Endometrial microvascular endothelial cells (primary cell): ENCODE results near the gene RTN3. TPM values are rescaled to one million over a fixed set of nuclear protein-coding genes. Genes with fewer than 3 reads are reported as not detected.
"Not testable (repeated sequence)": the region's sequence is repeated elsewhere in the genome, so short reads cannot be mapped to it uniquely, and the experiment has no call there.

Experiments
- in situ Hi-C: cut with HindIII; loops from 2 replicates; pipeline ENCODE4 v1.10.0; 2017; ENCODE audit warnings: low sequenced_read_pairs, low pct_unique_long_range_greater_than_20kb; ENCODE audit errors: inconsistent ontology term
- total RNA-seq: library from RNA; depleted of rRNA; stranded (reverse); fragments of >200 nt; gene quantifications from one replicate; pipeline ENCODE4 v1.2.3, GENCODE V29; 2015; ENCODE audit errors: inconsistent ontology term

The RTN3 gene, protein sequence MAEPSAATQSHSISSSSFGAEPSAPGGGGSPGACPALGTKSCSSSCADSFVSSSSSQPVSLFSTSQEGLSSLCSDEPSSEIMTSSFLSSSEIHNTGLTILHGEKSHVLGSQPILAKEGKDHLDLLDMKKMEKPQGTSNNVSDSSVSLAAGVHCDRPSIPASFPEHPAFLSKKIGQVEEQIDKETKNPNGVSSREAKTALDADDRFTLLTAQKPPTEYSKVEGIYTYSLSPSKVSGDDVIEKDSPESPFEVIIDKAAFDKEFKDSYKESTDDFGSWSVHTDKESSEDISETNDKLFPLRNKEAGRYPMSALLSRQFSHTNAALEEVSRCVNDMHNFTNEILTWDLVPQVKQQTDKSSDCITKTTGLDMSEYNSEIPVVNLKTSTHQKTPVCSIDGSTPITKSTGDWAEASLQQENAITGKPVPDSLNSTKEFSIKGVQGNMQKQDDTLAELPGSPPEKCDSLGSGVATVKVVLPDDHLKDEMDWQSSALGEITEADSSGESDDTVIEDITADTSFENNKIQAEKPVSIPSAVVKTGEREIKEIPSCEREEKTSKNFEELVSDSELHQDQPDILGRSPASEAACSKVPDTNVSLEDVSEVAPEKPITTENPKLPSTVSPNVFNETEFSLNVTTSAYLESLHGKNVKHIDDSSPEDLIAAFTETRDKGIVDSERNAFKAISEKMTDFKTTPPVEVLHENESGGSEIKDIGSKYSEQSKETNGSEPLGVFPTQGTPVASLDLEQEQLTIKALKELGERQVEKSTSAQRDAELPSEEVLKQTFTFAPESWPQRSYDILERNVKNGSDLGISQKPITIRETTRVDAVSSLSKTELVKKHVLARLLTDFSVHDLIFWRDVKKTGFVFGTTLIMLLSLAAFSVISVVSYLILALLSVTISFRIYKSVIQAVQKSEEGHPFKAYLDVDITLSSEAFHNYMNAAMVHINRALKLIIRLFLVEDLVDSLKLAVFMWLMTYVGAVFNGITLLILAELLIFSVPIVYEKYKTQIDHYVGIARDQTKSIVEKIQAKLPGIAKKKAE
- 97.7 TPM for total RNA-seq

DNA sequence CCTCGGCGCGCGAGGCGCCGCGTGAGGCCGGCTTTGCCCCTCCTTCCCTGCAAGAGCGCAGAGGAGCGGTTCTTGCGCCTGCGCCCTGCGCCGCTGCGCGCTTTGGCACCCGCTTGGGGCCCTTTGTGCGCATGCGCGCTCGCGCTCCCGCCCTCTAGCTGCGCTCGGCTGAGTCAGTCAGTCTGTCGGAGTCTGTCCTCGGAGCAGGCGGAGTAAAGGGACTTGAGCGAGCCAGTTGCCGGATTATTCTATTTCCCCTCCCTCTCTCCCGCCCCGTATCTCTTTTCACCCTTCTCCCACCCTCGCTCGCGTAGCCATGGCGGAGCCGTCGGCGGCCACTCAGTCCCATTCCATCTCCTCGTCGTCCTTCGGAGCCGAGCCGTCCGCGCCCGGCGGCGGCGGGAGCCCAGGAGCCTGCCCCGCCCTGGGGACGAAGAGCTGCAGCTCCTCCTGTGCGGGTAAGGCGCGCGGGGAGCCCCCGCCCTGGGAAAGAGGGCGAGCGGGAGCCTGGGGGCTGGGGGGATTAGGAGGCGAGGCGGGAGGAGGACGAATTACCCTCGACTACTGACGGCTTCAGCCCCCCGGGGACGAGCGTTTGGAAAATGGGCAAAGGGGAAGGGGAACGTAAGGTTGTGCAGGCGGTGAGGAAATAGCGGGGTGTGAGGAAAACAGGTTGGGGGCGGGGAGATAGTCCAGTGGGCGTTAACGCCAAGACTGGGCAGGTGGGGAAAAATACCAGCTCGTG, at the start of gene RTN3:
RTN3 (plus strand) TSS at position 180 of the 745 bp plus-strand sequence; CDS start at position 317, 137 bp downstream.
- in situ Hi-C loops: no loop called here

DNA sequence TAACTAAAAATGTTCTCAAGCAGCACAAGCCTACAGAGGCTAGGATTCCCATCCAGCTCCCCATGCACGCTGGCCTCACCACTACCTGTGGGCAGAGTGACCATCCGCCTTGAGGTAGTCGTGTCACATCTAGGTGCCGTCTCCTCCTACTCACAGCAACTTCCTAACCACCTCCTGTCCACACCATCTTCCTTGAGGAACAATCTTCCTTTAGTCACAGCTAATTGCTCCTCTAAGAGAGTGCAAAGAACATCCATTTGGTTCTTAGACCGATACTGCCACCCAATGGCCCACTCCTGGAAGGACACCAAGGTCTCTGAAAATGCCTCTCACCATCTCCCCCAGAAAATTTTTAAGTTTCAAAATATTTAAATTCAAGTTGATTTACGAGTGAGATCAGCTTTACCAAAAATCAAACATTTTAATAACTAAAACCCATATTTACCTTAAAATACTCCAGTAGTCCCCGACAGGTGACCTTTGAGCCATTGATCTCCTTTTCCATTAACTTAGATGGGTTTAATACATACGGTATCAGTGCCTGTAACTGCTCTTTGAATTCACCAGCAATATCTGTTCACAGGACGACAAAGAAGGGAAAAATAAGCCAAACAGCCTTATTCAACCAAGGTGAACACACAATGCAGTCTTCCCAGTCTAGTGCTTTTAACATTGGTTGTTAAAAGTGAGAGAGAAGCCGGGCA, 45.4 kb upstream of the RTN3 start:
- in situ Hi-C loops: no loop called here

DNA sequence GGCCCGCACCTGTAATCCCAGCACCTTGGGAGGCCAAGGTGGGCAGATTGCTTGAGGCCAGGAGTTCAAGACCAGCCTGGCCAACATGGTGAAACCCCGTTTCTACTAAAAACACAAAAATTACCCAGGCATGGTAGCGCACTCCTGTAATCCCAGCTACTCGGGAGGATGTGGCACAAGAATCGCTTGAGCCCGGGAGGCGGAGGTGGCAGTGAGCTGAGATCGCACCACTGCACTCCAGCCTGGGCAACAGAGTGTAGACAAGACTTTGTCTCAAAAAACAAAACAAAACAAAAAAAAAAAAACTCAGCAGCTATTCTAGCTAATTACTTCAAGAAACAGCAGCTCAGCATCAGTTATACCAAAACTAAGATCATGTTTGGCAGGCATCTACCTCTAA, 42.9 kb upstream of the RTN3 start:
- in situ Hi-C loops: not testable (repeated sequence)

DNA sequence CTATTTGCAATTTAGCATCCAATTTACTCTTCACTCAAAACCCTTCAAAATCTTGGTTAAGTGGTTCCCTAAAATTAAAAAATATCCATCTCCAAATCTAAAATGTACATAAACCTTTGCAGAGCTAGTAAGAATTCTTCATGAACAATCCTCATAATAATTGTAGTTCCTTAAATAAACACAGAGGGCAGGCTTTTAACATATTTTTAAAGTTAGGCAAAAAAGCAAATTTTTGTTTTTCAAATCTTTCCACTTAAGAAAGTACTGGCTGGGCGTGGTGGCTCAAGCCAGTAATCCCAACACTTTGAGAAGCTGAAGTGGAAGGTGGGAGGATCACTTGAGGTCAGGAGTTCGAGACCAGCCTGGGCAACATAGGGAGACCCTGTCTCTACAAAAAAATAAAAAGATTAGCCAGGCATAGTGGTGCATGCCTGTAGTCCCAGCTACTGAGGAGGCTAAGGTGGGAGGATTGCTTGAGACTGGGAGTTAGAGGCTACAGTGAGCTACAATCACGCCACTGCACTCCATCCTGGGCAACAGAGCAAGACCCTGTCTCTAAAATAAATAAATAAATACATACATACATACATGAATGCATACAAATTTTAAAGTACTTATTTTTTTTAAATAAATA, 42.0 kb upstream of the RTN3 start:
- in situ Hi-C loops: no loop called here

DNA sequence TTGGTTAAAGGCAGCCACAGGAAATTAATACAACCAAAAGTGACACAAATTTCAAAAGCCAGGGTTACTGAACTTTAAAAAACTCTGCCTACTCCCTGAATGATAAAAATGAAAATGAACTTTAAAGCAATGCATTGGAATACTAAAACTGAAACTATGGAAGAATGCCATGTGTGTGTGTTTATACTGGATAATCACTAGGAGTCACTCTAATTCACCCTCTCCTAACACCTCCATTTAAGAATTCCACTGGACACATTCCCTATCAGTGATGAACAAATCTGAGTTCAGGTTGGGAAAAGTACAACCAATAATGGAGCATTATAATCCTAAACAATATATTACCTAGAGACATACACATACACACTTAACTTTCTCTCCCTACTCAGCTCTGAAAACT, 39.6 kb upstream of the RTN3 start:
- in situ Hi-C loops: no loop called here

DNA sequence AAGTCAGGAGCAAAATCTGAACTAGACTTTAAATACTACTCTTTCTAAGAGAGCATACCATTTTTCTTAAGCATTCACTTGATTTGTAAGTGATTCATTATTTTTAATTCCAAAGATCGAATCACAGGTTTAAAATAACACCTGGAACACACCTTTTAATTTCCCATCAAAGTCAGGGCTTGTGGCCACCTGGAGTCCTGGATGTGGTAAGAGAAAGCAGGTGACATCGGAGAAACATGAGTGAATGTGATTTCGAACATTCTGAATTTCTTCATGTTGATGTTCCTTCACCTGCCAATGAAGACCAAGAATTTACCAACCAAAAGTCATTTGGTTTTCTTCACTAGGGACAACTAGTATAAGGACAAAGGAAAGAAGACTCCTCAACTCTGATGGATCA, 38.1 kb upstream of the RTN3 start:
- in situ Hi-C loops: no loop called here

DNA sequence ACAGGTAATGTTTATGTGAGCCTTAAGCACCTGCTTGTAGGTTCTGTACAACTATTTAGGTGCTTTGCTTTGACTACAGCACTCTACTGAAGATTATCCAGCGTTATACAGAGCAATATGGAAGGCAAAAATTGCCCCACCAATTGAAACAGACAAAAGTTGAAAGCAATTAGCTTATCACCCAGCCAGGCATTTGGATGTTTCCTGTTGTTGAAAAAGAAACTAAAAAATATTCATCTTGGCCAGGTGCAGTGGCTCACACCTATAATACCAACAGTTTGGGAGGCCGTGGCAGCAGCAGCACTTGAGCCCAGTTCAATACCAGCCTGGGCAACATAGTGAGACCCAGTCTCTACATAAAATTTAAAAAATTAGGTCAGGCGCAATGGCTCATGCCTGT, 28.6 kb upstream of the RTN3 start:
- in situ Hi-C loops: no loop called here

DNA sequence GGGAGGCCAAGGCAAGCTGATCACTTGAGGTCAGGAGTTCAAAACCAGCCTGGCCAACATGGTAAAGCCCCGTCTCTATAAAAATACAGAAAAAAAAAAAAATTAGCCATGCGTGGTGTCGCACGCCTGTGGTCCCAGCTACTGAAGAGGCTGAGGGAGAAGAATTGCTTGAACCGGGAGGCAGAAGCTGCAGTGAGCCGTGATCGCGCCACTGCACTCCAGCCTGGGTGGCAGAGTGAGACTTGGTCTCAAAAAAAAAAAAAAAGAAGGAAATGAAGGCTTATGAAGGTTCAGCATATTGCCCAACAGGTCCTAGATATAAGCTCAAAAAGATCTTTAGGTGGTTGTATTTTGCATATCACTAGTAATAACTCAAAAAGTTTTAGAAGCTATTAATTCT, 20.3 kb upstream of the RTN3 start:
- in situ Hi-C loops: no loop called here

DNA sequence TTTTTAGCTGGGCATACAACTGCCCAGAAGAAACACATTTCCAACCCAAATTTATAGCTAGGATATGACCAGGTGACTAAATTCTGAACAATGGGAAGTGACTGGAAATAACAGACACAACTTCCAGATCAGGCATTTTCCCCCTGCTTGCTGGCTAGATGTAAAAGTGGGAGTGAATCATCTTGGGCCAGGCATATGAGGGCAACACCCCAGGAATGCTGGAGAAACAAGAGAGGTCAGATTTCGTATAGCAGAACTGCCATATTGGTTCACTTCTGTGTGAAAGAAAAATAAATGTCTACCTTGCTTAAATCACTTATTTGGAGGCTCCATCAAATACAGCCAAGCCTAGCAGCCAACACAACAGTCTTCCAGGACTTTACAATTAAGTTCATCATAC, 17.5 kb upstream of the RTN3 start:
- in situ Hi-C loops: no loop called here

DNA sequence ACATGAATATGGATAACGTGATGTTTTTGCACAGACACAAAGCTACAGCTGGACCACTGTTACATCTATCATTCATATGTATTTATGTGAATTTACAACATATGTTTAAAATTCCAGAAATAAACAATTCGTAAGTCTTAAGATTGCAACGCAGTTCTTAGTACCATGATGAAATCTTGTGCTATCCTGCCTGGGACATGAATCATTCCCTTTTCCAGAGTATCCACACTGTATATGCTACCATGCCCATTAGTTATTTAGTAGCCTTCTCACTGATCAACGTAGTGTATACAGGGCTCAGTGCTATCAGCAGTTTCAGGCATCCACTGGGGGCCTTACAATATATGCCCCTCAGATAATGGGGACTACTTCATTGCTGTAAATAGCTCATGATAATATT, 14.4 kb upstream of the RTN3 start:
- in situ Hi-C loops: no loop called here

DNA sequence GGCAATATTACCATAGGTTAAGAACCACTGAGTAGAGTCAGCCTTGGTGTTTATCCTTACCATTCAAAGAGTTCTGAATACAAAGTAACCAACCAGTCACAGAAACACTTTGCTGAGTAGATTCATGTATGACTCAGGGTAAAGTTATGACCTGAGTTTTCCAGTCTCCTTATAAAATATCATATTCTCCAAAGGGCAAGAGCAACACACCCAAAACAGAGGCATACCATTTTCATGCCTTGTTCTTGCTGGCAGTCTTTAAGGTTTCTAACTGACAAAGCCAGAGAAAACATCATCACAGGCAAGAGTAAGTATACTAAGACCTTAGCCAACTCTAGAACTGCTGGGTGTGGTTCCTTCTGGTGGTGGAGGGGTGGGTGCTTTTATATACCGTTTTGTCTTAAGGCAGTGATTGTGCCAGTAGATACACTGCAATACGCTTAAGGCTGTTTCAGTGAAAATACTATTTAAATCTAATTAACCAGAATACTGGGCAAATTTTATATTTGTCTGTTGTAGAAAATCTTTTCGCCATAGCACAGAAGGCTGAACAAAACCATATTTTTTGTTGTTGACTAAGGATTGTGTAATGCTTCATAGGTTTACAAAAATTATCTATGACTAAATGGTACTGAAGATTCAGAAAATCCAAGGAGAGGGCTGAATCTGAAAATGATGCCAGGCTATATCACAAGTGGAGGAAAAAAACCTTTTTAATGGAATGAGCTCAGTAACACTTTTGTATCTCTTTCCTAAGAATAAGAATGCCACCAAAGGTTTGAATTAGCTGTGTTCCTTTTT, 13.1 kb upstream of the RTN3 start:
- in situ Hi-C loops: no loop called here

DNA sequence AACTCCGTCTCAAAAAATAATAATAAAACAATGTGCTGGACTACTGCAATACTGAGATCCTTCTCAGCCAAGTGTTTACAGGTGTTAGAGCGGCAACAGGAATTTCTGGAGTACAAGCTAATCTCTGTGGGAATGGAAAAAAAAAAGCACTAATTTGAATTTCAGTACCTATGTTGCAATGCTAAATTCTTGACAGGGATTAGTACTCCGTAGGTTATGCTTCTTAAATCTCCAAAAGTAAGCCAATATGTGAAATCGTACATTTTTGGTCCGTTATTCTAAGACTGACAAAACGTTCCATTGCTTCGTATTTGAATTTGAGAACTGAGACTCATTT, 11.2 kb upstream of the RTN3 start:
- in situ Hi-C loops: no loop called here

DNA sequence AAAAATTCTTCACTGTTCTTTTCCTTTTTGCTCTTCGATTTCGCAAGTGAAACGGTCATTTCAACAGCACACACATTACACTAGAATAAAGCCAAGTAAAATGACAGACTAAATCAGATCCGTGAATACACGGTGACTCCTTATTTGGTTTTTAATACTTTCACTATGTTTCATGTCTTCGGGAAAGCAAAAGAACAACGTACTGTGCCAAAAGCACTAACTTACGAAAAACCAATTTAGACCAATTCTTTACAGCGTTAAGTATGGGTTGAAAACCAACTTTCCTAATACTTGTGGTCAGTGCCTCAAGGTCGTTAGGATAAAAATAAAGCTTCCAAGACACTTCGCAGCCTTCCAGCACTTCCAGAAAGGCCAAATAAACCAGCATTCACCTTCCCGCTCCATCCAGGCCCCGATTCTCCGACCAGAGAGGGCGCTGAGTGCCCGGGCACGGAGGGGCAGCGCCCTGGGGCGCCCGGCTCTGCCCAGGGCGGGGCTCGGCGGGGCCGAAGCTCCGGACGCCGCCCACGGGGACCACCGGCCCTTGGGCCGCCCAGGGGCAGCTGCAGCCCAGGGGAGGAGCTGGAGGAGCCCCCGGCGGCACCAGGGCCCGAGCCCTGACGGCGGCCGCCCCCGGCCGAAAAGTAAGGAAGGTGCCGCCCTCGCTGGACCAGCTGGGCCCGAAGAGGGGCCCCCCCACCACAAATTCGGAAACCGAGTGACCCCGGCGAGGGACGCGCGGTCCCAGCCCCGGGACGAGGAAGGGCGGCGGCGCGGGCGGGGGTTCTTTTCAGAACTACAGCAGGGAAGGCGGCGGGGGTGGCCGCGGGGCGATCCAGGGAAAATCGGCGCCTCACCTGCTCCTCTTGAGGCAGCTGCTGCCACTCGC, 10.6 kb upstream of the RTN3 start:
- in situ Hi-C loops: no loop called here

DNA sequence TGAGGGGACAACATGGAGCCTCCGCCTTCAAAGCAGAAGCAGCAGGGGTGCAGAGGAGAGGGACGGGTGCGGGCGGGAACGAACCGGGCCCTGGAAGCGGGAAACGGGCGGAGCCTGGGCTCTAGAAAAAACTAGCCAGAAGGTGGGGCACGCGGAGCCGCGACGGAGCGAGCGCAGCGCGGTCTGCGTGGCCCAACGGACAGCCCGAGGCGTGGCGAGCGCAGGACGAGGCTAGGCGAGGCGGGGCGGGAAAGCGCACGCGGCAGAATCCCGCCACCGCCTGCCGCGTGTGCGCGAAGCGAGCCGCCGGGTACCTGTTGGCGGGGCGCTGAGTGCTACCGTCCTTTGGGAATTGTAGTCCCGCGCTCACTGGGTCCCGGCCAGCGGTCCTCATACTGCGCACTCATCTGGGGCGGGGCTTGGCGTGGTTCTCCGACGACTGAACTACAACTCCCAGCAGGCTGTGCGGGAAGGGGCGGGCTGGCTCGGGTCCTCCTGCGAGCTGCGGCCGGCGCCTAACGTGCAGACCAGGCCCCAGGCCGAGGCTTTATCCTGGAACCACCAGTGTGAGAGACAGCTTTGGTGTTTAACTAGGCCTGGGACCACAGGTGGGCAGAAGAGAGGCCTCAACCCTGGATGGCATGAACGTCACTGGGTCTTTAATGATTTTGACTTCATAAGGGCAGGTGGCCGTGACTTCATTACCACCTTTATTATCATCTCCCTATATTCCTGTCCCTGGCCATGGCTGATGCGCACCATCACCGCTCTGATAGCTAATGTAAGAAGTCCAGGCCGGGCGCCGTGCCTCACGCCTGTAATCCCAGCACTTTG, 9.8 kb upstream of the RTN3 start, which contains the start of gene ATL3:
ATL3 (minus strand) TSS at position 55 of the 834 bp plus-strand sequence; CDS start at position 14, 41 bp downstream.
- in situ Hi-C loops: no loop called here

DNA sequence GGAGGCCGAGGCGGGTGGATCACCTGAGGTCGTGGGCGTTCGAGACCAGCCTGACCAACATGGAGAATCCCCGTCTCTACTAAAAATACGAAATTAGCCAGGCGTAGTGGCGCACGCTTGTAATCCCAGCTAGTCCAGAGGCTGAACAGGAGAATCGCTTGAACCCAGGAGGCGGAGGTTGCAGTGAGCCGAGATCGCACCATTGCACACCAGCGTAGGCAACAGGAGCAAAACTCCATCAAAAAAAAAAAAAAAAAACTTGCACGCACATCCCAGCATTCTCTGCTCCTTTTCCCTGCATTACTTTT, 9.2 kb upstream of the RTN3 start:
- in situ Hi-C loops: no loop called here
